ENCODE measurements around the gene NETO2. TPM values are rescaled to one million over a fixed set of nuclear protein-coding genes. Genes with fewer than 3 reads are reported as not detected.

NETO2 gene
- total and polyA plus RNA-seq, 2 of the 13 experiments (the other 11 are each of a cell fraction or from before 2014, with no cell fraction given): 8.2 to 13.5 TPM

DNA sequence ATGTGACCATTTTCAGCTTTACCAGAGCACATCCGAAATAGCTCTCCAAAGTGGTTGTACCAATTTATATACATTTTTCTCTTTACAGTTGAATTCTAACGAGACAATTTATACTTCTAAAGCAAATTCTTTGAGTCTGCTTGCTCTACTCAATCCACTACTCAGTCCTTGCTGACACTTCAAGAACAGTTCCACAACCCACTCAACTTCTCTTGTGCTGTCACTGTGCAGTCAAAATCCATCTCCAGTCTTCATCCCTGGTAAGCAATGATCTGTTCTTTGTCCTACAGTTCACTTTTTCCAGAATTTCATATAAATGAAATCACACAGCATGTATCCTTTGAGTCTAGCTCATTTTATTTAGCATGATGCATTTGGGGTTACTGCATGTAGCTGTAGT lies 30.6 kb downstream of the NETO2 start:
- Histone ChIP-seq H3K9ac (ENCODE audit: insufficient read depth, low read depth, low read length) (no peak overlapping the region), H3K9me3 (ENCODE audit: low read length) (no peaks in the 10 kb centered on the region), H3K27me3 (ENCODE audit: control insufficient read depth in 1 of 2, insufficient read depth in 2 of 2, low read length in 2 of 2) (peaks cover 0 to under 1% of the 10 kb centered on the region in 2 experiments; a peak in 1 of 5 replicates), H3K79me2 (ENCODE audit: insufficient read depth, low read length) (no peaks in the 10 kb centered on the region), H3K4me3 (replicated peaks in 1 of 3; ENCODE audit: insufficient read depth in 1 of 3, low read depth in 2 of 3, low read length in 3 of 3) (no peak overlapping the region), H3K36me3 (replicated peaks in 1 of 2; ENCODE audit: control insufficient read depth in 1 of 2, insufficient read depth in 2 of 2, low read length in 2 of 2) (no peaks in the 10 kb centered on the region), H3K4me1 (ENCODE audit: insufficient read depth, low read length) (no peaks in the 10 kb centered on the region), H4K20me1 (ENCODE audit: insufficient read depth, low read length) (no peaks in the 10 kb centered on the region), H3K27ac (ENCODE audit: extremely low read length, insufficient read depth, low read length) (no peak overlapping the region), H2AFZ (ENCODE audit: low read length) (no peak overlapping the region), H3K4me2 (ENCODE audit: low read depth, low read length) (no peak overlapping the region)
- in situ Hi-C loops (cut with HindIII; ENCODE audit: extremely low pct_ligation_motif_present, low pct_unique_long_range_greater_than_20kb) (no loop called here), intact Hi-C loops (cut with micrococcal nuclease; ENCODE audit: unreplicated experiment) (loop anchor here (2.0 kb wide), 1 partner anchor 68 kb away; no protein-coding TSS in a partner anchor)
- ChIA-PET POLR2A (no interaction called here), CTCF (ENCODE audit: low intra/inter-chr PET ratio, low total read pairs) (no interaction called here)
- FAIRE-seq (no peak), DNase-seq (ENCODE audit: low spot score) (no peak), ATAC-seq (no peak)
- TF ChIP-seq SP2 (CRISPR knock-in tag; IDR thresholded peaks at IDR 0.05) (no peak), ZNF33B (CRISPR knock-in tag; IDR thresholded peaks at IDR 0.05) (no peak), KDM6A (CRISPR knock-in tag; IDR thresholded peaks at IDR 0.05; ENCODE audit: low read depth) (no peak), ELF1 (CRISPR knock-in tag; IDR thresholded peaks at IDR 0.05) (no peak), MTF1 (CRISPR knock-in tag; IDR thresholded peaks at IDR 0.05) (no peak), SATB2 (CRISPR knock-in tag; IDR thresholded peaks at IDR 0.05) (no peak), ZNF484 (CRISPR knock-in tag; IDR thresholded peaks at IDR 0.05; ENCODE audit: borderline replicate concordance, low read depth) (no peak), ONECUT2 (CRISPR knock-in tag; IDR thresholded peaks at IDR 0.05) (no peak), SAP130 (CRISPR knock-in tag; IDR thresholded peaks at IDR 0.05; ENCODE audit: low read depth) (no peak), TCF7L2 (IDR thresholded peaks at IDR 0.05; ENCODE audit: low read depth, low read length) (no peak), ZFP36L1 (CRISPR knock-in tag; IDR thresholded peaks at IDR 0.05) (no peak)
- TF ChIP-seq, protein P1, sequence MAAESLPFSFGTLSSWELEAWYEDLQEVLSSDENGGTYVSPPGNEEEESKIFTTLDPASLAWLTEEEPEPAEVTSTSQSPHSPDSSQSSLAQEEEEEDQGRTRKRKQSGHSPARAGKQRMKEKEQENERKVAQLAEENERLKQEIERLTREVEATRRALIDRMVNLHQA (CRISPR knock-in tag; IDR thresholded peaks at IDR 0.05): no peak
- TF ChIP-seq, protein P2, sequence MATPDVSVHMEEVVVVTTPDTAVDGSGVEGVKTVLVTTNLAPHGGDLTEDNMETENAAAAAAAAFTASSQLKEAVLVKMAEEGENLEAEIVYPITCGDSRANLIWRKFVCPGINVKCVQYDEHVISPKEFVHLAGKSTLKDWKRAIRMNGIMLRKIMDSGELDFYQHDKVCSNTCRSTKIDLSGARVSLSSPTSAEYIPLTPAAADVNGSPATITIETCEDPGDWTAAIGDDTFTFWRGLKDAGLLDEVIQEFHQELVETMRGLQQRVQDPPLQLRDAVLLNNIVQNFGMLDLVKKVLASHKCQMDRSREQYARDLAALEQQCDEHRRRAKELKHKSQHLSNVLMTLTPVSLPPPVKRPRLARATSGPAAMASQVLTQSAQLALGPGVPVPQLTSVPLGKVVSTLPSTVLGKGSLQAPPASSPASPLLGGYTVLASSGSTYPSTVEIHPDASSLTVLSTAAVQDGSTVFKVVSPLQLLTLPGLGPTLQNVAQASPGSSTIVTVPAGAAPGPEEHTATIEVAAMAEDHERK (CRISPR knock-in tag; IDR thresholded peaks at IDR 0.05; ENCODE audit: low read depth): no peak
- TF ChIP-seq, protein P3, sequence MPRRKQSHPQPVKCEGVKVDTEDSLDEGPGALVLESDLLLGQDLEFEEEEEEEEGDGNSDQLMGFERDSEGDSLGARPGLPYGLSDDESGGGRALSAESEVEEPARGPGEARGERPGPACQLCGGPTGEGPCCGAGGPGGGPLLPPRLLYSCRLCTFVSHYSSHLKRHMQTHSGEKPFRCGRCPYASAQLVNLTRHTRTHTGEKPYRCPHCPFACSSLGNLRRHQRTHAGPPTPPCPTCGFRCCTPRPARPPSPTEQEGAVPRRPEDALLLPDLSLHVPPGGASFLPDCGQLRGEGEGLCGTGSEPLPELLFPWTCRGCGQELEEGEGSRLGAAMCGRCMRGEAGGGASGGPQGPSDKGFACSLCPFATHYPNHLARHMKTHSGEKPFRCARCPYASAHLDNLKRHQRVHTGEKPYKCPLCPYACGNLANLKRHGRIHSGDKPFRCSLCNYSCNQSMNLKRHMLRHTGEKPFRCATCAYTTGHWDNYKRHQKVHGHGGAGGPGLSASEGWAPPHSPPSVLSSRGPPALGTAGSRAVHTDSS (CRISPR knock-in tag; conservative IDR thresholded peaks at IDR 0.05): no peak
- TF ChIP-seq, protein P4, sequence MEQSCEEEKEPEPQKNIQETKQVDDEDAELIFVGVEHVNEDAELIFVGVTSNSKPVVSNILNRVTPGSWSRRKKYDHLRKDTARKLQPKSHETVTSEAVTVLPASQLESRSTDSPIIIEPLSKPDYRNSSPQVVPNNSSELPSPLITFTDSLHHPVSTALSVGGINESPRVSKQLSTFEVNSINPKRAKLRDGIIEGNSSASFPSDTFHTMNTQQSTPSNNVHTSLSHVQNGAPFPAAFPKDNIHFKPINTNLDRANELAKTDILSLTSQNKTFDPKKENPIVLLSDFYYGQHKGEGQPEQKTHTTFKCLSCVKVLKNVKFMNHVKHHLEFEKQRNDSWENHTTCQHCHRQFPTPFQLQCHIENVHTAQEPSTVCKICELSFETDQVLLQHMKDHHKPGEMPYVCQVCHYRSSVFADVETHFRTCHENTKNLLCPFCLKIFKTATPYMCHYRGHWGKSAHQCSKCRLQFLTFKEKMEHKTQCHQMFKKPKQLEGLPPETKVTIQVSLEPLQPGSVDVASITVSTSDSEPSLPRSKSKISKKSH (CRISPR knock-in tag; IDR thresholded peaks at IDR 0.05; ENCODE audit: borderline replicate concordance): no peak
- TF ChIP-seq, protein P5, sequence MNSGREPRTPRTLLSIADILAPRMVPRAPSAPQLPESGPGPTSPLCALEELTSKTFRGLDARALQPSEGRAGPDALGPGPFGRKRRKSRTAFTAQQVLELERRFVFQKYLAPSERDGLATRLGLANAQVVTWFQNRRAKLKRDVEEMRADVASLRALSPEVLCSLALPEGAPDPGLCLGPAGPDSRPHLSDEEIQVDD (CRISPR knock-in tag; IDR thresholded peaks at IDR 0.05; ENCODE audit: borderline replicate concordance): no peak
- TF ChIP-seq, protein P6, sequence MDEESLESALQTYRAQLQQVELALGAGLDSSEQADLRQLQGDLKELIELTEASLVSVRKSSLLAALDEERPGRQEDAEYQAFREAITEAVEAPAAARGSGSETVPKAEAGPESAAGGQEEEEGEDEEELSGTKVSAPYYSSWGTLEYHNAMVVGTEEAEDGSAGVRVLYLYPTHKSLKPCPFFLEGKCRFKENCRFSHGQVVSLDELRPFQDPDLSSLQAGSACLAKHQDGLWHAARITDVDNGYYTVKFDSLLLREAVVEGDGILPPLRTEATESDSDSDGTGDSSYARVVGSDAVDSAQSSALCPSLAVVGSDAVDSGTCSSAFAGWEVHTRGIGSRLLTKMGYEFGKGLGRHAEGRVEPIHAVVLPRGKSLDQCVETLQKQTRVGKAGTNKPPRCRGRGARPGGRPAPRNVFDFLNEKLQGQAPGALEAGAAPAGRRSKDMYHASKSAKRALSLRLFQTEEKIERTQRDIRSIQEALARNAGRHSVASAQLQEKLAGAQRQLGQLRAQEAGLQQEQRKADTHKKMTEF (CRISPR knock-in tag; IDR thresholded peaks at IDR 0.05): no peak
- TF ChIP-seq, protein P7, sequence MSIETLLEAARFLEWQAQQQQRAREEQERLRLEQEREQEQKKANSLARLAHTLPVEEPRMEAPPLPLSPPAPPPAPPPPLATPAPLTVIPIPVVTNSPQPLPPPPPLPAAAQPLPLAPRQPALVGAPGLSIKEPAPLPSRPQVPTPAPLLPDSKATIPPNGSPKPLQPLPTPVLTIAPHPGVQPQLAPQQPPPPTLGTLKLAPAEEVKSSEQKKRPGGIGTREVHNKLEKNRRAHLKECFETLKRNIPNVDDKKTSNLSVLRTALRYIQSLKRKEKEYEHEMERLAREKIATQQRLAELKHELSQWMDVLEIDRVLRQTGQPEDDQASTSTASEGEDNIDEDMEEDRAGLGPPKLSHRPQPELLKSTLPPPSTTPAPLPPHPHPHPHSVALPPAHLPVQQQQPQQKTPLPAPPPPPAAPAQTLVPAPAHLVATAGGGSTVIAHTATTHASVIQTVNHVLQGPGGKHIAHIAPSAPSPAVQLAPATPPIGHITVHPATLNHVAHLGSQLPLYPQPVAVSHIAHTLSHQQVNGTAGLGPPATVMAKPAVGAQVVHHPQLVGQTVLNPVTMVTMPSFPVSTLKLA (IDR thresholded peaks at IDR 0.05): no peak
- BruUV-seq (replicated peaks): no TSS peak
- whole genome bisulfite sequencing (ENCODE audit: low lambda C conversion rate): 27% methylated on average over 2 of the region's 2 CpGs

All from HepG2 (cell line).